A673 (cell line): Measurements from ENCODE around the gene HDAC3.

ENCODE experiments used
- CTCF ChIP-seq: fragments of 300-800, 200-600 bp; sonication (generic); conservative IDR thresholded peaks from 2 replicates; pipeline ENCODE4 v1.5.1; 2017; ENCODE audit warnings: low read depth, mild to moderate bottlenecking, antibody characterized with exemption, low read length, moderate library complexity, mixed read lengths
- EZH2 ChIP-seq: fragments of 200-600 bp; sonication (generic); IDR thresholded peaks from 2 replicates; pipeline ENCODE4 v1.6.1; 2017; ENCODE audit warnings: borderline replicate concordance, low read depth, mild to moderate bottlenecking, mixed read lengths, antibody characterized with exemption, low read length; ENCODE audit not compliant: poor library complexity, severe bottlenecking

GRCh38 chr5:141623611-141624010 is 13.0 kb downstream of the HDAC3 start:
- no peak for TF ChIP-seq CTCF
- TF ChIP-seq EZH2: no peak
